K562 (cell line): ENCODE results near the gene VPS11. TPM values are rescaled to one million over a fixed set of nuclear protein-coding genes. Genes with fewer than 3 reads are reported as not detected.

ENCODE experiments used
- ATAC-seq: fragments of 200-7000 bp; cut with Tn5 transposase; 3 replicates; pipeline ENCODE4 v1.9.1; 2020; ENCODE audit warnings: moderate library complexity
- BruUV-seq: library from RNA; stranded (reverse); fragments of 400-500 nt; replicated peaks from 2 replicates; lab custom pipeline; 2021; lab: Mats Ljungman, UMichigan
- CTCF ChIA-PET: fragments of 300-600 bp; formaldehyde crosslinking; extraction: SDS; loops from one replicate; lab custom pipeline; 2021; ENCODE audit warnings: low intra/inter-chr PET ratio; lab: Yijun Ruan, JAX
- POLR2A ChIA-PET: fragments of 300-600, 350-650 bp; sonication (Branson Sonifier 250); formaldehyde crosslinking; extraction: SDS; loops from one replicate; lab custom pipeline; 2021; ENCODE audit warnings: antibody characterized with exemption, inconsistent platforms; lab: Yijun Ruan, JAX
- DNase-seq, 4 experiments: peaks; one replicate each; pipeline versions ENCODE4 v3.0.0 to v3.0.0-alpha.2; 2011 to 2018; ENCODE audit warnings: low spot score in 3 of 4, mixed read lengths in 3 of 4; ENCODE audit errors: extremely low read depth in 1 of 4
- FAIRE-seq: peaks from 2 replicates; lab custom pipeline; 2011; peaks lifted over from hg19 to GRCh38; lab: Jason Lieb, UNC
- H2AFZ ChIP-seq: 2 replicates; pipeline ENCODE4 v1.6.0; 2011; ENCODE audit warnings: low read depth, low read length, control low read depth, inconsistent platforms
- H3K27ac ChIP-seq: fragments of 200-600 bp; 3 replicates; pipeline ENCODE4 v1.8.0; 2011; ENCODE audit warnings: low read depth, mild to moderate bottlenecking, control low read depth, inconsistent platforms, low read length, moderate library complexity, mixed read lengths; ENCODE audit errors: extremely low read depth
- H3K27me3 ChIP-seq, 2 experiments: fragments of 300-600 bp in 1 of 2; 2 replicates in 1 of 2; 3 replicates in 1 of 2; pipeline versions ENCODE4 v1.6.0 to v1.8.0; 2011; ENCODE audit warnings: inconsistent platforms in 2 of 2, low read length in 2 of 2, mild to moderate bottlenecking in 1 of 2, mixed read lengths in 1 of 2, moderate library complexity in 1 of 2; ENCODE audit not compliant: control insufficient read depth in 2 of 2, insufficient read depth in 2 of 2
- H3K36me3 ChIP-seq: fragments of 300-600 bp; 3 replicates; pipeline ENCODE4 v1.8.0; 2011; ENCODE audit warnings: mild to moderate bottlenecking, low read length, inconsistent platforms; ENCODE audit not compliant: control insufficient read depth, insufficient read depth
- H3K4me1 ChIP-seq, 2 experiments: fragments of 200-600 bp in 1 of 2; replicated peaks in 1 of 2; 2 replicates in 1 of 2; 3 replicates in 1 of 2; pipeline versions ENCODE4 v1.5.1 to v1.8.0; 2011; ENCODE audit warnings: inconsistent platforms in 2 of 2, low read length in 2 of 2, mild to moderate bottlenecking in 1 of 2, mixed read lengths in 1 of 2, moderate library complexity in 1 of 2; ENCODE audit not compliant: control insufficient read depth in 2 of 2, insufficient read depth in 2 of 2
- H3K4me2 ChIP-seq: 2 replicates; pipeline ENCODE4 v1.6.1; 2011; ENCODE audit warnings: low read length, control low read depth, inconsistent platforms, mixed read lengths; ENCODE audit not compliant: insufficient read depth
- H3K4me3 ChIP-seq: fragments of 200-600 bp; sonication (generic), shearing (Covaris generic); 2 replicates; pipeline ENCODE4 v1.5.1; 2016; ENCODE audit warnings: control low read depth, inconsistent platforms
- H3K79me2 ChIP-seq: fragments of 200-600 bp; 3 replicates; pipeline ENCODE4 v1.8.0; 2011; ENCODE audit warnings: low read length, inconsistent platforms; ENCODE audit not compliant: control insufficient read depth, insufficient read depth
- H3K9ac ChIP-seq, 2 experiments: 2 replicates each; pipeline versions ENCODE4 v1.6.0 to v1.6.1; 2011; ENCODE audit warnings: low read depth in 2 of 2, low read length in 2 of 2, control low read depth in 1 of 2, inconsistent platforms in 1 of 2, mild to moderate bottlenecking in 1 of 2, mixed read lengths in 1 of 2; ENCODE audit not compliant: insufficient read depth in 1 of 2
- H3K9me1 ChIP-seq: one replicate; pipeline ENCODE4 v1.6.0; 2011; ENCODE audit warnings: inconsistent platforms, mild to moderate bottlenecking, low read length, moderate library complexity; ENCODE audit not compliant: control insufficient read depth, insufficient read depth
- H3K9me3 ChIP-seq: replicated peaks from 2 replicates; pipeline ENCODE4 v1.5.1; 2011; ENCODE audit warnings: low read depth, low read length, inconsistent platforms; ENCODE audit not compliant: control insufficient read depth, insufficient read depth
- H4K20me1 ChIP-seq: replicated peaks from 2 replicates; pipeline ENCODE4 v1.6.1; 2011; ENCODE audit warnings: low read length, inconsistent platforms, mixed read lengths; ENCODE audit not compliant: control insufficient read depth, insufficient read depth
- CCNT2 ChIP-seq: IDR thresholded peaks from 2 replicates; pipeline ENCODE4 v1.6.1; 2011; ENCODE audit warnings: borderline replicate concordance, low read depth, mild to moderate bottlenecking, moderate library complexity, mixed read lengths, low read length; ENCODE audit not compliant: insufficient read length; ENCODE audit errors: extremely low read depth
- GABPB1 ChIP-seq: sonication (generic); formaldehyde crosslinking; IDR thresholded peaks from 2 replicates; pipeline ENCODE4 v1.8.0; 2022; ENCODE audit warnings: mild to moderate bottlenecking, missing genetic modification reagents
- GMEB1 ChIP-seq: fragments of 250-450 bp; sonication (Bioruptor Pico); IDR thresholded peaks from 2 replicates; pipeline ENCODE4 v1.4.0; 2020; ENCODE audit warnings: mild to moderate bottlenecking
- NFXL1 ChIP-seq: fragments of 450-650 bp; formaldehyde crosslinking; IDR thresholded peaks from 2 replicates; pipeline ENCODE4 v1.4.0; 2021; ENCODE audit warnings: mild to moderate bottlenecking
- RCOR1 ChIP-seq, 2 experiments: IDR thresholded peaks; 2 replicates each; pipeline ENCODE4 v1.6.1; 2012; ENCODE audit warnings: low read depth in 2 of 2, low read length in 2 of 2, borderline replicate concordance in 1 of 2, improper control_type of control experiment in 1 of 2
- TAF9B ChIP-seq: fragments of 450-650 bp; IDR thresholded peaks from 2 replicates; pipeline ENCODE4 v1.6.1; 2018; ENCODE audit warnings: mild to moderate bottlenecking; ENCODE audit not compliant: partially characterized antibody
- TEAD4 ChIP-seq, 2 experiments: sonication (generic) in 1 of 2; formaldehyde crosslinking in 1 of 2; IDR thresholded peaks; 2 replicates each; pipeline versions ENCODE4 v1.6.1 to v1.8.0; 2012 to 2022; ENCODE audit warnings: borderline replicate concordance in 1 of 2, inconsistent platforms in 1 of 2, low read length in 1 of 2, mild to moderate bottlenecking in 1 of 2, missing genetic modification reagents in 1 of 2
- ZNF408 ChIP-seq: fragments of 250-450 bp; sonication (Bioruptor Pico); IDR thresholded peaks from 2 replicates; pipeline ENCODE4 v1.4.0; 2020; ENCODE audit warnings: low read depth, mild to moderate bottlenecking, moderate library complexity
- in situ Hi-C: fragments of 300-500 bp; cut with MboI; formaldehyde crosslinking; loops from 4 replicates; pipeline ENCODE4 v1.15.0; 2018; ENCODE audit warnings: inconsistent platforms, mixed read lengths
- intact Hi-C: fragments of 100-400 bp; cut with micrococcal nuclease; formaldehyde crosslinking; loops from 2 replicates; pipeline ENCODE4 v1.14.2; 2022
- polyA plus RNA-seq, 8 experiments: library from polyadenylated mRNA; depleted of rRNA in 4 of 8; stranded (reverse) in 5 of 8; unstranded in 3 of 8; fragments of >200 nt; fragmentation: Nextera tagmentation in 2 of 8; fragmentation: Illumina TruSeq in 1 of 8; extraction: Ambion mirVana in 2 of 8; extraction: Trizol in 1 of 8; gene quantifications; 2 replicates each; pipeline versions ENCODE4 v1.2.1 to v1.2.3, GENCODE V29; 2011 to 2014; ENCODE audit warnings: inconsistent platforms in 1 of 8, missing spikeins in 1 of 8
- total RNA-seq, 7 experiments: library from RNA; depleted of rRNA in 6 of 7; stranded (reverse); fragments of >200 nt in 6 of 7; fragmentation: Illumina TruSeq in 2 of 7; extraction: Trizol in 2 of 7; gene quantifications; 2 replicates each; pipeline versions ENCODE4 v1.2.1 to v1.2.3, GENCODE V29; 2011 to 2021; ENCODE audit warnings: low replicate concordance in 1 of 7
- TF ChIP-seq, protein P1 (sequence below): sonication (generic); formaldehyde crosslinking; IDR thresholded peaks from 2 replicates; pipeline ENCODE4 v1.9.0; 2022; ENCODE audit warnings: mild to moderate bottlenecking, missing genetic modification reagents

Gene VPS11
- total and polyA plus RNA-seq, 9 of the 15 experiments (the other 6 are each of a cell fraction or from before 2014, with no cell fraction given), result 14.1 to 35.5 (median 27.5) TPM

- Histone ChIP-seq H2AFZ (no peak overlapping the region), H3K9me1 (no peaks in the 10 kb centered on the region), H3K4me3 (no peak overlapping the region), H3K9ac (no peak overlapping the region), H3K9me3 (no peaks in the 10 kb centered on the region), H3K4me1 (peaks cover 37 to 42% of the 10 kb centered on the region in 2 experiments), H4K20me1 (peaks cover 19% of the 10 kb centered on the region), H3K79me2 (peaks cover 61% of the 10 kb centered on the region), H3K4me2 (no peak overlapping the region; the same call in 1 of the 2 replicates), H3K36me3 (peaks cover 89% of the 10 kb centered on the region), H3K27me3 (no peaks in the 10 kb centered on the region), H3K27ac (no peak overlapping the region; the same call in 2 of the 3 replicates)
- in situ Hi-C loops (no loop called here), intact Hi-C loops (no loop called here)
- ATAC-seq, result no peak
- POLR2A ChIA-PET, result interaction anchor here (0.6 to 5.2 kb wide), 8 partner anchors 9 to 71 kb away, joined by 3 to 33 read pairs (median 7); partner anchors contain the start of gene HYOU1
- TF ChIP-seq RCOR1 (IDR thresholded peaks at IDR 0.05; ENCODE audit: borderline replicate concordance in 1 of 2, low read depth in 2 of 2, low read length in 2 of 2) (0 out of 4 replicates have a peak, but pooled peaks of 1 of the 2 experiments have one; percentile 20), TAF9B (no peak), NFXL1 (no peak), GMEB1 (no peak), CCNT2 (no peak), GABPB1 (CRISPR knock-in tag) (no peak), TEAD4 (IDR thresholded peaks at IDR 0.05; ENCODE audit: low read length) (peak; percentile 12; the same call in 1 of the 2 replicates), TEAD4 (CRISPR knock-in tag; IDR thresholded peaks at IDR 0.05; ENCODE audit: borderline replicate concordance) (no peak), ZNF408 (no peak)
- TF ChIP-seq, protein P1, sequence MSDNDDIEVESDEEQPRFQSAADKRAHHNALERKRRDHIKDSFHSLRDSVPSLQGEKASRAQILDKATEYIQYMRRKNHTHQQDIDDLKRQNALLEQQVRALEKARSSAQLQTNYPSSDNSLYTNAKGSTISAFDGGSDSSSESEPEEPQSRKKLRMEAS (CRISPR knock-in tag), result no peak
- DNase-seq, result peak in 2 of 4 experiments; percentile 13 to 36
- no TSS peak for BruUV-seq
- CTCF ChIA-PET, result no interaction called here
- no peak for FAIRE-seq
Measured at GRCh38 chr11:119023741-119024140, 43.9 kb upstream of the VPS11 start.
